Measurements from ENCODE around the gene ZAP70.

The ZAP70 gene

DNA sequence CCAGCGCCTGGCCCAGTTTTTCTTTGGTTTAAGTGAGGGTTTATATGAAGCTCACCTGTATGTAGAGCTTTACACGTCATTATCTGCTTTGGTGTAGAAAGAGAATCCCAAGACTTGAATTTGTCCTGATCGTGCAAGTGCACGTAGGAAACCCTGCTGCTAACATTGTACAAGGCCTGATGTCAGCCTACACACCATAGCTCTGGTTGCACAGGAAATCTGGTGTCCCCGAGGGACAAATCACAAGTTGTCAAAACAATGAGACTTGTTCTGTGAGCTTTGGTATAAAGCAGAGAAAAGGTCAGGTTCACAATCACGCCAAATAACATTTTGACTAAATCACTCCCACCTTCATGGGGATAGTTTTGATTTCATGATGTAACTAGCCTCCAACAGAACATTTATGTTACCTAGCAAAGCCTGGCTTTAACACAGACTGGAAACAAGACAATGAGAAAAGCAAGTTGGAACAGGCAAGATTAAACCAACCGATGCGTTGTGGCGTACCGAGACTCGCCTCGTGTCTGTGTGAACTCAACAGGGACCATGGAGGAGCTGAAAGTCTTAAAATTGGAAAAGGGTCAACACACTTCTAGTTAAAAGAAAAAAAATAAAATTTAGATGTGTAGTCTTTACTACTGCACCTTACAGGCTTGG lies 41.4 kb downstream of the ZAP70 start:
- no peak for DNase-seq (ENCODE audit: low read depth, low spot score)
- no peak overlapping the region for H3K4me3 ChIP-seq (ENCODE audit: low read depth, low read length)
- ChIA-PET CTCF (interaction anchor here (0.7 to 2.8 kb wide), 3 partner anchors 15 to 633 kb away, joined by 3 to 12 read pairs (median 3); no protein-coding TSS in a partner anchor), POLR2A (no interaction called here)
- TF ChIP-seq, protein P1, sequence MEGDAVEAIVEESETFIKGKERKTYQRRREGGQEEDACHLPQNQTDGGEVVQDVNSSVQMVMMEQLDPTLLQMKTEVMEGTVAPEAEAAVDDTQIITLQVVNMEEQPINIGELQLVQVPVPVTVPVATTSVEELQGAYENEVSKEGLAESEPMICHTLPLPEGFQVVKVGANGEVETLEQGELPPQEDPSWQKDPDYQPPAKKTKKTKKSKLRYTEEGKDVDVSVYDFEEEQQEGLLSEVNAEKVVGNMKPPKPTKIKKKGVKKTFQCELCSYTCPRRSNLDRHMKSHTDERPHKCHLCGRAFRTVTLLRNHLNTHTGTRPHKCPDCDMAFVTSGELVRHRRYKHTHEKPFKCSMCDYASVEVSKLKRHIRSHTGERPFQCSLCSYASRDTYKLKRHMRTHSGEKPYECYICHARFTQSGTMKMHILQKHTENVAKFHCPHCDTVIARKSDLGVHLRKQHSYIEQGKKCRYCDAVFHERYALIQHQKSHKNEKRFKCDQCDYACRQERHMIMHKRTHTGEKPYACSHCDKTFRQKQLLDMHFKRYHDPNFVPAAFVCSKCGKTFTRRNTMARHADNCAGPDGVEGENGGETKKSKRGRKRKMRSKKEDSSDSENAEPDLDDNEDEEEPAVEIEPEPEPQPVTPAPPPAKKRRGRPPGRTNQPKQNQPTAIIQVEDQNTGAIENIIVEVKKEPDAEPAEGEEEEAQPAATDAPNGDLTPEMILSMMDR (IDR thresholded peaks at IDR 0.05; ENCODE audit: insufficient read depth, low read length, missing control alignments): no peak

DNA sequence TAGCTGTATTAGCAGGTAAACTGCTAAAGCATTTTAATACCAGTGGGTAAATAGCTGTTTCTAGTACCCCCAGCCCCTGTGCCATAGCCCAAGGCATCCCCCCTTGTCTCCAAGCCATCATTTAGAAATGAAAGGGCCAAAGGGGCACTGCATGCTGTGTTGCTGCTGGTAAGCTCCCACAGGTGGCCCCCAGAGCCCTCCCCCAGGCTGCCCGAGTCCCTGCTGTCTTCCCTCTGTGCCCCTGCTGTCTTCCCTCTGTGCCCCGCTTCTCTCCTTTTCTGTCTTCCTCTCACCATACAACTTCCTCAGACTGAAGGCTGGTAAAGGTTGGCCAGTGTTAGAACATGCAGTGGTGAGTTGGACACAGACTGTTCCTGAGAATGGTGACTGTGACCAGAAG lies 42.1 kb downstream of the ZAP70 start:
- CTCF ChIA-PET: interaction anchor here (0.7 to 2.8 kb wide), 3 partner anchors 16 to 632 kb away, joined by 3 to 12 read pairs (median 3); no protein-coding TSS in a partner anchor
- no peak for DNase-seq (ENCODE audit: low read depth, low spot score)
- POLR2A ChIA-PET: no interaction called here
- TF ChIP-seq, protein P1 (IDR thresholded peaks at IDR 0.05; ENCODE audit: insufficient read depth, low read length, missing control alignments): no peak
- no peak overlapping the region for H3K4me3 ChIP-seq (ENCODE audit: low read depth, low read length)

DNA sequence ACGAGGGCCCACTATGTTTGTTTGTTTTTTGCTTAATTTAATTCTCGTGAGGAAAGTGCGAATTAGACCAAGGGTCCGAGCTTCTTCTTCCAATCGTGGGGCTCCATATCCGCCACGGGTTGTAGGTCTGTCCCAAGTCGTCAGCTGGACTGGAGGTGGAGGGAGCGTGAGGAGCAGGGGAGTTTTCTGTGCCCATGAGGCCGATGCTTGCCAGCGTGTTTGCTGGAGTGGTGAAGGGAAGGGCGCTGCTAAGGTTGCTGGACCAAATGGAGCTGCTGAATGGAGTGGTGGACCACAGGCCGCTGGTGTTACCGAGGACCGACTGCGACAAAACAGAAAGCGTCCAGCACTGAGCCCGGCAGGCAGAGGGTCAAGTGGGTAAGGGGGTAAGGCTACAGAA lies 43.7 kb downstream of the ZAP70 start:
- no peak overlapping the region for H3K4me3 ChIP-seq (ENCODE audit: low read depth, low read length)
- TF ChIP-seq, protein P1 (IDR thresholded peaks at IDR 0.05; ENCODE audit: insufficient read depth, low read length, missing control alignments): no peak
- ChIA-PET CTCF (interaction anchor here (0.8 to 2.8 kb wide), 2 partner anchors 17 kb away, joined by 5 to 12 read pairs; no protein-coding TSS in a partner anchor), POLR2A (no interaction called here)
- no peak for DNase-seq (ENCODE audit: low read depth, low spot score)

GRCh38 chr2:97758131-97758705 lies 44.8 kb downstream of the ZAP70 start:
- TF ChIP-seq, protein P1 (IDR thresholded peaks at IDR 0.05; ENCODE audit: insufficient read depth, low read length, missing control alignments): no peak
- ChIA-PET POLR2A (no interaction called here), CTCF (interaction anchor here (1.8 kb wide), 1 partner anchor 18 kb away, joined by 7 read pairs; no protein-coding TSS in a partner anchor)
- DNase-seq (ENCODE audit: low read depth, low spot score): no peak
- no peak overlapping the region for H3K4me3 ChIP-seq (ENCODE audit: low read depth, low read length)

- H3K4me3 ChIP-seq (ENCODE audit: low read depth, low read length): no peak overlapping the region
- TF ChIP-seq, protein P1 (IDR thresholded peaks at IDR 0.05; ENCODE audit: insufficient read depth, low read length, missing control alignments): no peak
- CTCF ChIA-PET: interaction anchor here (1.8 kb wide), 1 partner anchor 19 kb away, joined by 7 read pairs; no protein-coding TSS in a partner anchor
- DNase-seq (ENCODE audit: low read depth, low spot score): no peak
- POLR2A ChIA-PET: no interaction called here
These were observed 46.5 kb downstream of the ZAP70 start for GRCh38 chr2:97759727-97760407.

DNA sequence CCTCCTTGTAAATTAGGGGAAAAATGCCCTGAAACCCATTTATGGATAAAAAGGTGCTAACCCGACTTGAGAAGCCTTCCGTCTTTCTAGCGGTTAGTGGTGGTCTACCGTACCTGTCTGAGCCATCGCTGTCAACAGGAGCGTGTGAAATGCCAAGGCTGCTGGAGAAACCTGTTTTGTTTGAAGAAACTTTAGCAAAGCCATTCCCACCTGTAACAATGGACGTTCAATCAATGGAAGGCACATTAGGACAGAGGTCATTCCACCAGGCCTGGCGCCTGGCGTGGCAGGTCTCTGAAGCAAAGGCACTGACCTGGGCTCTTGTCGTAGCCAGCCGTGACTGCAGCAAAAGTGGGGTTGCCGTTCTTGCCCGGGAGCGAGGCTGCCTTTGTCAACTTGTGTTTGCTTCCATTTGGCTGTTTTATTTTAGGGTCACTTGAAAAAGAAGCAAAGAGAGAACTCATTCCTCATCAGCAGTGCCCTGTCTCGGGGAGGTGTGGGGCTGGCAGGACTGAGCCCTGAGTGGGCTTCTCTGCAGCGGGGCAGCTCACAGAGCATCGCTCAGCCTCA lies 47.2 kb downstream of the ZAP70 start:
- H3K4me3 ChIP-seq (ENCODE audit: low read depth, low read length): no peak overlapping the region

More for the DNA sequence above, 47.2 kb downstream of the ZAP70 start:
- DNase-seq (ENCODE audit: low read depth, low spot score): no peak
- CTCF ChIA-PET: no interaction called here
- POLR2A ChIA-PET: no interaction called here
- TF ChIP-seq, protein P1 (IDR thresholded peaks at IDR 0.05; ENCODE audit: insufficient read depth, low read length, missing control alignments): no peak

Data from AG04449 (cell line).